ENCODE data around the gene PLCD1.

PLCD1 gene

GRCh38 chr3:37964716-37965115 is 64.7 kb downstream of the PLCD1 start:
- Histone ChIP-seq H3K27me3 (ENCODE audit: insufficient read depth, low read length, poor library complexity, severe bottlenecking) (no peaks in the 10 kb centered on the region), H3K79me2 (ENCODE audit: insufficient read depth, low read length) (no peaks in the 10 kb centered on the region), H3K9me3 (ENCODE audit: insufficient read depth, low read depth, low read length) (no peaks in the 10 kb centered on the region), H3K4me1 (ENCODE audit: insufficient read depth, low read length, poor library complexity, severe bottlenecking) (peaks cover 10% of the 10 kb centered on the region), H3K9me2 (replicated peaks; ENCODE audit: low read depth, low read length) (no peaks in the 10 kb centered on the region), H4K20me1 (ENCODE audit: insufficient read depth, low read length, poor library complexity, severe bottlenecking) (no peaks in the 10 kb centered on the region), H2AFZ (ENCODE audit: low read length) (no peak overlapping the region), H3K36me3 (ENCODE audit: insufficient read depth, low read length) (no peaks in the 10 kb centered on the region), H3K9ac (ENCODE audit: low read depth, low read length, poor library complexity, severe bottlenecking) (no peak overlapping the region), H3F3A (ENCODE audit: low read depth) (peaks cover 3% of the 10 kb centered on the region; the same call in 1 of the 2 replicates), H3K4me3 (ENCODE audit: low read length, poor library complexity, severe bottlenecking) (no peak overlapping the region), H3K4me2 (ENCODE audit: low read depth, low read length, poor library complexity, severe bottlenecking) (no peak overlapping the region)
- TF ChIP-seq EZH2phosphoT487 (IDR thresholded peaks at IDR 0.05; ENCODE audit: borderline replicate concordance) (no peak), CTCF (conservative IDR thresholded peaks at IDR 0.05; ENCODE audit: low read length) (no peak)

GRCh38 chr3:37964146-37964545 is 65.3 kb downstream of the PLCD1 start:
- Histone ChIP-seq H3K4me1 (ENCODE audit: insufficient read depth, low read length, poor library complexity, severe bottlenecking) (peaks cover 10% of the 10 kb centered on the region), H3K9ac (ENCODE audit: low read depth, low read length, poor library complexity, severe bottlenecking) (no peak overlapping the region), H3K9me3 (ENCODE audit: insufficient read depth, low read depth, low read length) (no peaks in the 10 kb centered on the region), H3K79me2 (ENCODE audit: insufficient read depth, low read length) (no peaks in the 10 kb centered on the region), H3F3A (ENCODE audit: low read depth) (peaks cover 3% of the 10 kb centered on the region; the same call in 1 of the 2 replicates), H3K4me3 (ENCODE audit: low read length, poor library complexity, severe bottlenecking) (no peak overlapping the region), H2AFZ (ENCODE audit: low read length) (no peak overlapping the region), H3K27me3 (ENCODE audit: insufficient read depth, low read length, poor library complexity, severe bottlenecking) (no peaks in the 10 kb centered on the region), H3K4me2 (ENCODE audit: low read depth, low read length, poor library complexity, severe bottlenecking) (no peak overlapping the region), H3K36me3 (ENCODE audit: insufficient read depth, low read length) (no peaks in the 10 kb centered on the region), H3K9me2 (replicated peaks; ENCODE audit: low read depth, low read length) (no peaks in the 10 kb centered on the region), H4K20me1 (ENCODE audit: insufficient read depth, low read length, poor library complexity, severe bottlenecking) (no peaks in the 10 kb centered on the region)
- TF ChIP-seq EZH2phosphoT487 (IDR thresholded peaks at IDR 0.05; ENCODE audit: borderline replicate concordance) (no peak), CTCF (conservative IDR thresholded peaks at IDR 0.05; ENCODE audit: low read length) (no peak)

- Histone ChIP-seq H3K9me3 (ENCODE audit: insufficient read depth, low read depth, low read length) (no peaks in the 10 kb centered on the region), H3K4me1 (ENCODE audit: insufficient read depth, low read length, poor library complexity, severe bottlenecking) (peaks cover 11% of the 10 kb centered on the region), H3K27me3 (ENCODE audit: insufficient read depth, low read length, poor library complexity, severe bottlenecking) (no peaks in the 10 kb centered on the region), H3F3A (ENCODE audit: low read depth) (peaks cover 3% of the 10 kb centered on the region; the same call in 1 of the 2 replicates), H3K9me2 (replicated peaks; ENCODE audit: low read depth, low read length) (no peaks in the 10 kb centered on the region), H3K79me2 (ENCODE audit: insufficient read depth, low read length) (no peaks in the 10 kb centered on the region), H4K20me1 (ENCODE audit: insufficient read depth, low read length, poor library complexity, severe bottlenecking) (no peaks in the 10 kb centered on the region), H3K9ac (ENCODE audit: low read depth, low read length, poor library complexity, severe bottlenecking) (no peak overlapping the region), H3K4me3 (ENCODE audit: low read length, poor library complexity, severe bottlenecking) (no peak overlapping the region), H3K36me3 (ENCODE audit: insufficient read depth, low read length) (no peaks in the 10 kb centered on the region), H3K4me2 (ENCODE audit: low read depth, low read length, poor library complexity, severe bottlenecking) (no peak overlapping the region), H2AFZ (ENCODE audit: low read length) (no peak overlapping the region)
- no peak; the same call in 1 of the 2 replicates for TF ChIP-seq CTCF (conservative IDR thresholded peaks at IDR 0.05; ENCODE audit: low read length)
- TF ChIP-seq EZH2phosphoT487 (IDR thresholded peaks at IDR 0.05; ENCODE audit: borderline replicate concordance), result no peak
These were observed 65.8 kb downstream of the PLCD1 start for GRCh38 chr3:37963635-37964034.
